ENCODE results near the gene GABRQ.

DNA sequence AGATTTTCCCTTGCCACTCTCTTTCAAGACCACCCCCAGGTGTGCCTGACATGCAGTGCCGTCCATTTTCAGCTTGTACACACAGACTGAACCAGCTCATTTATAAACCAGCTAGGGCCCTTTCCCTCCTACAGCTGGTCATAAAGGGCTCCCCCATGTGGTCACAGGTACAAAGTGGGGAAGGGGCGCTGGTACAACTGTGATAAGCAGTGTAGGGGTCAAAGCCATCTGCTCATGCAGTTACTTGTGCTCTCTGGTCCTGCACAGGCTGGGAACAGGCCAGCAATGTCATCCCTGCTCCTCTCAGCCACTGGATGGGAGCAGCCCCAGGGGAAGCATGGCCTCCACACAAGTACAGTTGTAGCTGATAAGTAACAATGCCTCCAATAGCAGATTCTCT, 20.6 kb downstream of the GABRQ start:
- TF ChIP-seq, protein P1, sequence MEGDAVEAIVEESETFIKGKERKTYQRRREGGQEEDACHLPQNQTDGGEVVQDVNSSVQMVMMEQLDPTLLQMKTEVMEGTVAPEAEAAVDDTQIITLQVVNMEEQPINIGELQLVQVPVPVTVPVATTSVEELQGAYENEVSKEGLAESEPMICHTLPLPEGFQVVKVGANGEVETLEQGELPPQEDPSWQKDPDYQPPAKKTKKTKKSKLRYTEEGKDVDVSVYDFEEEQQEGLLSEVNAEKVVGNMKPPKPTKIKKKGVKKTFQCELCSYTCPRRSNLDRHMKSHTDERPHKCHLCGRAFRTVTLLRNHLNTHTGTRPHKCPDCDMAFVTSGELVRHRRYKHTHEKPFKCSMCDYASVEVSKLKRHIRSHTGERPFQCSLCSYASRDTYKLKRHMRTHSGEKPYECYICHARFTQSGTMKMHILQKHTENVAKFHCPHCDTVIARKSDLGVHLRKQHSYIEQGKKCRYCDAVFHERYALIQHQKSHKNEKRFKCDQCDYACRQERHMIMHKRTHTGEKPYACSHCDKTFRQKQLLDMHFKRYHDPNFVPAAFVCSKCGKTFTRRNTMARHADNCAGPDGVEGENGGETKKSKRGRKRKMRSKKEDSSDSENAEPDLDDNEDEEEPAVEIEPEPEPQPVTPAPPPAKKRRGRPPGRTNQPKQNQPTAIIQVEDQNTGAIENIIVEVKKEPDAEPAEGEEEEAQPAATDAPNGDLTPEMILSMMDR (IDR thresholded peaks at IDR 0.05), result no peak
- TF ChIP-seq POLR2A (IDR thresholded peaks at IDR 0.05), result no peak
